Liver (tissue), 3 donors: ENCODE results near the gene GABRG2.

ENCODE experiments used
- CTCF ChIP-seq: fragments of 150-350 bp; IDR thresholded peaks from 2 replicates; pipeline ENCODE4 v1.5.1; 2017; ENCODE audit warnings: improper control_type of control experiment, low read depth, low read length; ENCODE audit not compliant: missing input control
- EGR1 ChIP-seq, 2 donors: IDR thresholded peaks; 2 replicates each; pipeline ENCODE4 v1.6.1; 2016 to 2018; ENCODE audit warnings: antibody characterized with exemption in 2 of 2, low read depth in 2 of 2
- GABPA ChIP-seq, 2 donors: IDR thresholded peaks in 1 of 2; conservative IDR thresholded peaks in 1 of 2; 2 replicates each; pipeline ENCODE4 v1.6.1; 2016; ENCODE audit warnings: antibody characterized with exemption in 2 of 2, mild to moderate bottlenecking in 1 of 2, moderate library complexity in 1 of 2
- HNF4G ChIP-seq: IDR thresholded peaks from 2 replicates; pipeline ENCODE4 v1.6.1; 2016; ENCODE audit warnings: antibody characterized with exemption
- JUND ChIP-seq, 2 donors: IDR thresholded peaks; 2 replicates each; pipeline ENCODE4 v1.6.1; 2016; ENCODE audit warnings: antibody characterized with exemption in 2 of 2
- MAX ChIP-seq: IDR thresholded peaks from 2 replicates; pipeline ENCODE4 v1.6.1; 2016; ENCODE audit warnings: antibody characterized with exemption
- NR2F2 ChIP-seq: IDR thresholded peaks from 2 replicates; pipeline ENCODE4 v1.6.1; 2016; ENCODE audit warnings: antibody characterized with exemption
- RAD21 ChIP-seq, 2 donors: IDR thresholded peaks; 2 replicates each; pipeline ENCODE4 v1.6.1; 2016; ENCODE audit warnings: antibody characterized with exemption in 2 of 2, mild to moderate bottlenecking in 2 of 2
- RXRA ChIP-seq, 2 donors: IDR thresholded peaks; 2 replicates each; pipeline ENCODE4 v1.6.1; 2017 to 2018; ENCODE audit warnings: antibody characterized with exemption in 2 of 2, mild to moderate bottlenecking in 1 of 2
- SP1 ChIP-seq: IDR thresholded peaks from 2 replicates; pipeline ENCODE4 v1.6.1; 2018; ENCODE audit warnings: antibody characterized with exemption, mild to moderate bottlenecking
- TAF1 ChIP-seq: conservative IDR thresholded peaks from 2 replicates; pipeline ENCODE4 v1.6.1; 2016; ENCODE audit warnings: antibody characterized with exemption, mild to moderate bottlenecking
- YY1 ChIP-seq: IDR thresholded peaks from 2 replicates; pipeline ENCODE4 v1.6.1; 2016; ENCODE audit warnings: antibody characterized with exemption, mild to moderate bottlenecking
- TF ChIP-seq, protein P1 (sequence below): IDR thresholded peaks from 2 replicates; pipeline ENCODE4 v1.6.1; 2016; ENCODE audit warnings: antibody characterized with exemption
- TF ChIP-seq, protein P2 (sequence below): IDR thresholded peaks from 2 replicates; pipeline ENCODE4 v1.6.1; 2016; ENCODE audit warnings: antibody characterized with exemption, mild to moderate bottlenecking
- donor health status: healthy.
- donor health status: healthy.

DNA sequence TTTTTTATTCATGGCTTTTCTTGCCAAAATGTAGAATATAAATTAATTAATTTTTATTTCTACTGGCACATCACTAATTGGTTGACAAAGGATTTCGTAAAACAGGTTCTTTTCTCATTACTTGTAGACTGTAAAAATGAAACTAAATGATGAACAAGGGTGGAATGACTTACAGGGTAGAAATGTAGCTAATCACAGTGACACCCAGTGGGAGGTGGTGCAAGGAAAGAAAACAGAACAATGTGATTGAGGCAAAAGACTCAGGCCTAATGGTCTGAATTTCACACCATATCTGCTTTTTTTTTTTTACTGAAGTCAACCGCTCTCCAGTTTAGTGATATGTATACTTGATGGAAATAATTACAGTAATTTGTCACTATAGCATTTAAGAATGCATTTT is 28.9 kb downstream of the GABRG2 start:
- TF ChIP-seq GABPA (IDR thresholded peaks at IDR 0.05 in 1 of 2, conservative IDR thresholded peaks at IDR 0.05 in 1 of 2) (no peak), CTCF (no peak), RAD21 (IDR thresholded peaks at IDR 0.05) (no peak), YY1 (no peak), HNF4G (no peak), TAF1 (no peak), EGR1 (IDR thresholded peaks at IDR 0.05; ENCODE audit: low read depth in 2 of 2) (no peak), MAX (no peak), JUND (IDR thresholded peaks at IDR 0.05) (no peak), SP1 (no peak), NR2F2 (no peak), RXRA (IDR thresholded peaks at IDR 0.05) (no peak)
- TF ChIP-seq, protein P1, sequence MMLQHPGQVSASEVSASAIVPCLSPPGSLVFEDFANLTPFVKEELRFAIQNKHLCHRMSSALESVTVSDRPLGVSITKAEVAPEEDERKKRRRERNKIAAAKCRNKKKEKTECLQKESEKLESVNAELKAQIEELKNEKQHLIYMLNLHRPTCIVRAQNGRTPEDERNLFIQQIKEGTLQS, result no peak
- TF ChIP-seq, protein P2, sequence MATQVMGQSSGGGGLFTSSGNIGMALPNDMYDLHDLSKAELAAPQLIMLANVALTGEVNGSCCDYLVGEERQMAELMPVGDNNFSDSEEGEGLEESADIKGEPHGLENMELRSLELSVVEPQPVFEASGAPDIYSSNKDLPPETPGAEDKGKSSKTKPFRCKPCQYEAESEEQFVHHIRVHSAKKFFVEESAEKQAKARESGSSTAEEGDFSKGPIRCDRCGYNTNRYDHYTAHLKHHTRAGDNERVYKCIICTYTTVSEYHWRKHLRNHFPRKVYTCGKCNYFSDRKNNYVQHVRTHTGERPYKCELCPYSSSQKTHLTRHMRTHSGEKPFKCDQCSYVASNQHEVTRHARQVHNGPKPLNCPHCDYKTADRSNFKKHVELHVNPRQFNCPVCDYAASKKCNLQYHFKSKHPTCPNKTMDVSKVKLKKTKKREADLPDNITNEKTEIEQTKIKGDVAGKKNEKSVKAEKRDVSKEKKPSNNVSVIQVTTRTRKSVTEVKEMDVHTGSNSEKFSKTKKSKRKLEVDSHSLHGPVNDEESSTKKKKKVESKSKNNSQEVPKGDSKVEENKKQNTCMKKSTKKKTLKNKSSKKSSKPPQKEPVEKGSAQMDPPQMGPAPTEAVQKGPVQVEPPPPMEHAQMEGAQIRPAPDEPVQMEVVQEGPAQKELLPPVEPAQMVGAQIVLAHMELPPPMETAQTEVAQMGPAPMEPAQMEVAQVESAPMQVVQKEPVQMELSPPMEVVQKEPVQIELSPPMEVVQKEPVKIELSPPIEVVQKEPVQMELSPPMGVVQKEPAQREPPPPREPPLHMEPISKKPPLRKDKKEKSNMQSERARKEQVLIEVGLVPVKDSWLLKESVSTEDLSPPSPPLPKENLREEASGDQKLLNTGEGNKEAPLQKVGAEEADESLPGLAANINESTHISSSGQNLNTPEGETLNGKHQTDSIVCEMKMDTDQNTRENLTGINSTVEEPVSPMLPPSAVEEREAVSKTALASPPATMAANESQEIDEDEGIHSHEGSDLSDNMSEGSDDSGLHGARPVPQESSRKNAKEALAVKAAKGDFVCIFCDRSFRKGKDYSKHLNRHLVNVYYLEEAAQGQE, result no peak
